SIG-M5 (cell line): ENCODE results near the gene GH1.
"Not testable (repeated sequence)": the region's sequence is repeated elsewhere in the genome, so short reads cannot be mapped to it uniquely, and the experiment has no call there.

ENCODE experiments used
- DNase-seq: peaks from one replicate; lab custom pipeline; 2025; lab: John Stamatoyannopoulos, UW

GH1 gene

DNA sequence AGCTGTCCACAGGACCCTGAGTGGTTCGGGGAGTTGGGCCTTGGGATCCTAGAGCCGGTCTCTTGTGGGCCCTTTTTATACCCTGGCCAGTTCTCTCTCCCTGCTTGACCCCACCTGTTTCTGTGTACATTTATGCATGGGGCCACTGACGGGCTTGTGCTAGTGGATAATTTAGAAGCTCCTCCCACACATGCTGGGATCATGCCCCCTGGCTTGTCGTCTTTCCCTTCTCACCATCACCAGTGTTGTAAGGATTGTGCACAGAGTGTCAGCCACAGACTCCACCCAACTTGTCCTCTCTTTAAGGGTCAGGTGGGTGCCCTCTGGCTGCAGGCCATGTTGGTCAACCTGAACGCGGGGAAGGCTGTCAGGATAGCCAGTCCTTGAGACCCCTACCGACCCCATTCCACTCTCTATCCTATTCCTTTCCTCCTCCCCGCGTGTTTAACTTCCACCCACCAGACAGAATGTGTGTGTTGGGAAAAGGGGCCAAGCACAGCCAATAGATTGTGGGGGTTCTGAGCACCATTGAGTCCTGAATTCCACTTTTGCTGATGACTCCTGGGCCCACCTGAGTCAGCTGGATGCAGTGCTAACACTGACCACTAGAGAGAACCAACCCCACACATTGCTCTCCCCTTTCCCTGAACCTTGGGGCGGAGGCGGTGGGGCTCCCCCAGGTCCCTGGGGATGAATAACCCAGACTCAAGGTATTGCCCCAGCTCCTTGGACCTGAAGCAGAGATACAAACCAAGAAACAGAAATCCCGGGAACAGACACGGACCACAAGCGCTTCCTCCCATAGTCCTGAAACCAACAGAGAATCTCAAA, 21.9 kb downstream of the GH1 start, which contains the start of gene CSH1:
Gene CSH1, minus strand, starts transcription at position 51 of the 831 bp plus-strand sequence. CDS start 63 bp downstream, outside the sequence.
- DNase-seq, result not testable (repeated sequence)

DNA sequence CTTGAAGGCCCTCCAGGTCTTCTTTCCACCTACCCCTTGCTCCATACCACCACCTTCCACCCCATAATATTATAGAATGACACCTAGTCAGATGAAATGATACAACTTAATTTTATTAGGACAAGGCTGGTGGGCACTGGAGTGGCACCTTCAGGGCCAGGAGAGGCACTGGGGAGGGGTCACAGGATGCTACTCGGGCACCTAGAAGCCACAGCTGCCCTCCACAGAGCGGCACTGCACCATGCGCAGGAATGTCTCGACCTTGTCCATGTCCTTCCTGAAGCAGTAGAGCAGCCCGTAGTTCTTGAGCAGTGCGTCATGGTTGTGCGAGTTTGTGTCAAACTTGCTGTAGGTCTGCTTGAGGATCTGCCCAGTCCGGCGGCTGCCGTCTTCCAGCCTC, 23.8 kb downstream of the GH1 start:
- not testable (repeated sequence) for DNase-seq

DNA sequence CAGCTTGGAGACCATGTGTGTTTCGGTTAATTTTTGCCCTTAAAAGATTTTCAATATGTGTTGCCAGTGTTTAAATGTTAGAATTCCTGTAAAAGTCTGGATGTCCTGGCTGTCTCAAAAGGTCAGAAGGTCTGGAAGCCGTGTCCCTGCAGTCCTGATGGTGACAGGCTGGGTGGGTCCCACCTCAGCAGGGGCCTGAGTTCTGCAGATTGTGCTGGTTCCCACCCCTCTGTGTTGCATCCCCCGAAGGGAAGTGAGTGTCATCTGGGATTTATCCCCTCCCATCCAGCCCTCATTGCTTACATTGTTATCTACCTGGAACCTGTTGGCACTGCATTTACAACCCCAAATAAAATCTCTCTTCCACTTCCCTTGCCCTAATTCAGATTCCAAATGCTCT, 24.6 kb downstream of the GH1 start:
- not testable (repeated sequence) for DNase-seq

DNA sequence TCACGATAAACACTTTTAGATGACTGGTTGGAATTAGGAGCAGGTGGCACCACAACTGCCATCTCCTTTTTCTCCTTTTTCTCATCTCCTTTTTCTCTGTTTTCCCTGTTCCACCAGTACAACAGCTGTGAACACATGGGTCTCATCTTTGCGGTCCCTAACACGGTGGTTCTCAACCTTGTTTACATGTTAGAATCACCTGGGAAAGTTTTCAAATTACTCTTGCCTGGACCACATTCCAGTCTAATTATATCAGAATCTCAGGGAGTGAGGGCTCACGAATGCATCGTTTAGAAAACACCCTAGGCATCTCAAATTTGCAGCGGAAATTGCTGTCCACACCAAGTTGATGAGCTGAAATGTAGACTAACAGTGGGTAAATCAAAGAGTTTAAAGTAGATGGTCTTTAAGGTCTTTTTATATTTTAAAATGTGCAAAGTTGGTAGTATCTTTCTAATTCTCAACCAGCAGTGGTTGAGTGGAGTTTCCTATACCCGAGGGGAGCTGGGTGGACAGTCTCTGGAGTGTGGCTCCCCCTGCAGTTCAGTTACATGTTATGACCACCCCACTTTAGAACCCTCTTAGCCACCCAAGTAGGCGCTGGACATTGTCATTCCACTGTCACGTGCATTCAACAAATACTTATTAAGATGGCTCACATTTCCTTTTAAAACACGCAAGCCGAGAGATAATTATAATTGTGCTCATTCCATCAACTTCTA, 26.2 kb downstream of the GH1 start:
- not testable (repeated sequence) for DNase-seq

DNA sequence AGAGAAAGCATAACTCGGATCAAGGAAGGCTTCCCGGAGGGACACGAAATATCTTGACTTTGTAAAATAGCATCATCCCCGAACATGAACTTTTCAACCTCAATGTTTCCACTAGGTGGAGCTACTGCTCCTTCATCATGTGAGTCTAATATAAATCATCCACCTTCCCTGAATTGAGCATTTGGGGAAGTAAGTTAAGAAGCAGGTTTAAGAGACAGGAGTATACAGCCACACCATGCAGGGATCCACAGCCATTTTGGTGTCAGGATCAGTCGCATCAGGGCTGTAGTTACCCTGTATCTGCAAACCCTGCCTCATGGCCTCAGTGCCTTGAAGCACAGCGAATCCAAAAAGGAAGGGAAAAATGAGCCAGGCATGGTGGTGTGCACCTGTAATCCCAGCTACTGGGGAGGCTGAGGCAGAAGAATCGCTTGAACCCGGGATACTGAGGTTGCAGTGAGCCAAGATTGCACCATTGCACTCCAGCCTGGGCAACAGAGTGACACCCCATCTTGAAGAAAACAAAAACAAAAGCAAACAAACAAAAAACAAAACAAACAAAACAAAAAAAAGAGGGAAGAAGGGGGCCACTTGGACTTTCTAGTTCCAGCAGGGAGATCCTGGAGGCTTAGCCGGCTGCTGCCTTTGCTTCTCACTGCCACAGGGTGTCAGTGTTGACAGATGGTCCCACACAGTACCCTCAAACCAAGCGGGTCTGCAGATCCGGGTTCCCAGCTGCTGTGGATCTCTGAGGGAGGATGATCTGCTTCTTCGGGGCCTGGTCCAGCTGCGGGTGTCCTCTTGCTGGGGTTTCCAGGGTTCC, 29.4 kb downstream of the GH1 start:
- DNase-seq, result not testable (repeated sequence)

DNA sequence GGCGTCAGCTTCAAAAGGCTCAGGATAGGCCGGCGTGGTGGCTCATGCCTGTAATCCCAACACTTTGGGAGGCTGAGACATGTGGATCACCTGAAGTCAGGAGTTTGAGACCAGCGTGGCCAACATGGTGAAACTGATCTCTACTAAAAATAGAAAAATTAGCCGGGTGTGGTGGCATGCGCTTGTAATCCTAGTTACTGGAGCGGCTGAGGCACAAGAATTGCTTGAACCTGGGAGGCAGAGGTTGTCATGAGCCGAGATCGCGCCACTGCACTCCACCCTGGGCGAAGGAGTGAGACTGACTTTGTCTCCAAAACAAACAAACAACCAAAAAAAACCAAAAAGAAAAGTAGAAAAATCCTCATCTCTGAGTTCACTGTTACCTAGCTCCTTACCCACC, 33.5 kb downstream of the GH1 start:
- DNase-seq, result not testable (repeated sequence)

DNA sequence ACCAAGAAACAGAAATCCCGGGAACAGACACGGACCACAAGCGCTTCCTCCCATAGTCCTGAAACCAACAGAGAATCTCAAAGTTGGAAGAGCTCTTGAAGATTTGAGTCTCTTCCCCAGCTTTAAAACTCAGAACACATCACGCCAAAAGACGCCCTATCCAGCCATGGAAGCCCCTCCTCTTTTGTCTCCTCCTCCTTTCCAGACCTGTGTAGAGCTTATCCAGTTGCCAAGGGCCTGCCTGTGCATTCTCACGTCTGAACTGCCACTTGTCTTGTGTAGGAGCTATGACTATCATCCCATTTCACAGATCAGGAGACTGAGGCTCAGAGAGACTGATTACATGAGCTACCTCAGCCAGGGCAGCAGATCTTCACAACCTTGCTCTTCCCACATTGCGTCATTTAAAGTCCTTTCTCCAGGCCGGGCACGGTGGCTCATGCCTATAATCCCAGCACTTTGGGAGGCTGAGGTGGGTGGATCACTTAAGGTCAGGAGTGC, 36.0 kb downstream of the GH1 start:
- DNase-seq, result not testable (repeated sequence)

DNA sequence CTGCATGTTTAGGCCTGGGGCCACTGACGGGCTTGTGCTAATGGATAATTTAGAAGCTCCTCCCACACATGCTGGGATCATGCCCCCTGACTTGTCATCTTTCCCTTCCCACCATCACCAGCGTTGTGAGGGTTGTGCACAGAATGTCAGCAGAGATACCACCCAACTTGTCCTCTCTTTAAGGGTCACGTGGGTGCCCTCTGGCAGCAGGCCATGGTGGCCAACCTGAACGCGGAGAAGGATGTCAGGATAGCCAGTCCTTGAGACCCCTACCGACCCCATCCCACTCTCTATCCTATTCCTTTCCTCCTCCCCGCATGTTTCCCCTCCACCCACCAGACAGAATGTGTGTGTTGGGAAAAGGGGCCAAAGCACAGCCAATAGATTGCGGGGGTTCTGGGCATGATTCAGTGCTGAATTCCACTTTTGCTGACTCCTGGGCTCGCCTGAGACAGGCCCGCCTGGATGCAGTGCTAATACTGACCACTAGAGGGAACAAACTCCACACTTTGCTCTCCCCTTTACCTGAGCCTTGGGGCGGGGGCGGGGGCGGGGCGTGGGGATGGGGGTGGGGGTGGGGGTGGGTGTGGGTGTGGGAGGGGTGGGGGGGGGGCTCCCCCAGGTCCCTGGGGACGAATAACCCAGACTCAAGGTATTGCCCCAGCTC, 36.6 kb downstream of the GH1 start, which contains the start of gene GH2:
Gene GH2, minus strand, starts transcription at position 10 of the 667 bp plus-strand sequence. CDS start 143 bp downstream, outside the sequence.
- DNase-seq, result no peak

DNA sequence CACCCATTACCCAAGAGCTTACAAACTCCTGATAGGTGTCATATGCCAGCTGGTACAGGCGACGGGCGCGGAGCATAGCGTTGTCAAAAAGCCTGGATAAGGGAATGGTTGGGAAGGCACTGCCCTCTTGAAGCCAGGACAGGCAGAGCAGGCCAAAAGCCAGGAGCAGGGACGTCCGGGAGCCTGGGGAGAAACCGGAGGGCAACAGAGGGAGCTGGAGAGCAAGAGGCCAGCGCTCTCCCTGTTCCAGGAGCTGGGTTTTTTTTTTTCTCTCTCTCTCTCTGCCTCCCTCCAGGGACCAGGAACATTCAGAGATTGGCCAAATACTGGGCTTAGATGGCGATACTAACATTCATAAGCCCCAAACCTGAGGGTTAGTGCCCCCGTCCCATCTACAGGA, 37.3 kb downstream of the GH1 start:
- not testable (repeated sequence) for DNase-seq

DNA sequence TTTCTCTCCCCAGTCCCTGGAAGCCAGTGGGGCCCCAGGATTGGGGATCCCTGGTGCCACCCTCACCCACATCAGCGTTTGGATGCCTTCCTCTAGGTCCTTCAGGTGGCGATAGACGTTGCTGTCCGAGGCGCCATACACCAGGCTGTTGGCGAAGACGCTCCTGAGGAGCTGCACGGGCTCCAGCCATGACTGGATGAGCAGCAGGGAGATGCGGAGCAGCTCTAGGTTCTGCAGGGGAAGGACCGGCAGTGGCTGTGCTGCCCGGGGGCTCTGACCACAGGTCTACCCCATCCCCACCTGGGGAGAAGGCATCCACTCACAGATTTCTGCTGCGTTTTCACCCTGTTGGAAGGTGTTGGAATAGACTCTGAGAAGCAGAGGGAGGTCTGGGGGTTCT, 37.9 kb downstream of the GH1 start:
- DNase-seq, result no peak

DNA sequence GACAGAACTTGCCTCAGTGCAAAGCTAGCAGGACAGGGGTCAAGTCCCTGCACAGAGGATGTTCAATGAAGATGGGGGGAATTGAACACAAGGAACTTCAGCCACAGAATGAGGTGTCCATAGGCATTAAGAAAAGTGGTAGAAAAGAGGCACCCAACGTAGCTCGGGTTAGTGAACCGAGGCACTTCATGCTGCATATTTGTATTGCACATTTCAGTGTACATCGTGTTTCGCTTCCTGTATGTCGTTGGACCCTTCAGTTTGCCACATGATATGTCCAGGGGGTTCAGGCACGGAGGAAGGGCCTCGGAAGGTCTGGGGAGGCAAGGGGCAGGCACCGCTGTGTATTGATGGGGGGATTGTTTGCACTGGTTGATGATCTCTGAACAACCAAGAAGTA, 40.2 kb downstream of the GH1 start:
- DNase-seq, result not testable (repeated sequence)

DNA sequence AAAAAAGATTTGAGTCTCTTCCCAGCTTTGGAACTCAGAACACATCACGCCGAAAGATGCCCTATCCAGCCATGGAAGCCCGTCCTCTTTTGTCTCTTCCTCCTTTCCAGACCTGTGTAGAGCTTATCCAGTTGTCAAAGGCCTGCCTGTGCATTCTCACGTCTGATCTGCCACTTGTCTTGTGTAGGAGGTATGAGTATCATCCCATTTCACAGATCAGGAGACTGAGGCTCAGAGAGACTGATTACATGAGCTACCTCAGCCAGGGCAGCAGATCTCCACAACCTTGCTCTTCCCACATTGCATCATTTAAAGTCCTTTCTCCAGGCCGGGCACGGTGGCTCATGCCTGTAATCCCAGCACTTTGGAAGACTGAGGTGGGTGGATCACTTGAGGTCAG, 43.9 kb downstream of the GH1 start:
- DNase-seq, result not testable (repeated sequence)

DNA sequence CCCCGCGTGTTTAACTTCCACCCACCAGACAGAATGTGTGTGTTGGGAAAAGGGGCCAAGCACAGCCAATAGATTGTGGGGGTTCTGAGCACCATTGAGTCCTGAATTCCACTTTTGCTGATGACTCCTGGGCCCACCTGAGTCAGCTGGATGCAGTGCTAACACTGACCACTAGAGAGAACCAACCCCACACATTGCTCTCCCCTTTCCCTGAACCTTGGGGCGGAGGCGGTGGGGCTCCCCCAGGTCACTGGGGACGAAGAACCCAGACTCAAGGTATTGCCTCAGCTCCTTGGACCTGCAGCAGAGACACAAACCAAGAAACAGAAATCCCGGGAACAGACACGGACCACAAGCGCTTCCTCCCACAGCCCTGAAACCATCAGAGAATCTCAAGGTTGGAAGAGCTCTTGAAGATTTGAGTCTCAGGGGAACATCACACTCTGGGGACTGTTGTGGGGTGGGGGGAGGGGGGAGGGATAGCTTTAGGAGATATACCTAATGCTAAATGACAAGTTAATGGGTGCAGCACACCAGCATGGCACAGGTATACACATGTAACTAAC, 44.5 kb downstream of the GH1 start:
- not testable (repeated sequence) for DNase-seq

DNA sequence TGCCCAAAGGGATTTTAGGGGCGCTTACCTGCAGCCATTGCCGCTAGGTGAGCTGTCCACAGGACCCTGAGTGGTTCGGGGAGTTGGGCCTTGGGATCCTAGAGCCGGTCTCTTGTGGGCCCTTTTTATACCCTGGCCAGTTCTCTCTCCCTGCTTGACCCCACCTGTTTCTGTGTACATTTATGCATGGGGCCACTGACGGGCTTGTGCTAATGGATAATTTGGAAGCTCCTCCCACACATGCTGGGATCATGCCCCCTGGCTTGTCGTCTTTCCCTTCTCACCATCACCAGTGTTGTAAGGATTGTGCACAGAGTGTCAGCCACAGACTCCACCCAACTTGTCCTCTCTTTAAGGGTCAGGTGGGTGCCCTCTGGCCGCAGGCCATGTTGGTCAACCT, 45.1 kb downstream of the GH1 start, which contains the start of gene CSH2:
Gene CSH2, minus strand, starts transcription at position 101 of the 400 bp plus-strand sequence. Its CDS starts 63 bp downstream, at position 38.
- DNase-seq, result not testable (repeated sequence)

DNA sequence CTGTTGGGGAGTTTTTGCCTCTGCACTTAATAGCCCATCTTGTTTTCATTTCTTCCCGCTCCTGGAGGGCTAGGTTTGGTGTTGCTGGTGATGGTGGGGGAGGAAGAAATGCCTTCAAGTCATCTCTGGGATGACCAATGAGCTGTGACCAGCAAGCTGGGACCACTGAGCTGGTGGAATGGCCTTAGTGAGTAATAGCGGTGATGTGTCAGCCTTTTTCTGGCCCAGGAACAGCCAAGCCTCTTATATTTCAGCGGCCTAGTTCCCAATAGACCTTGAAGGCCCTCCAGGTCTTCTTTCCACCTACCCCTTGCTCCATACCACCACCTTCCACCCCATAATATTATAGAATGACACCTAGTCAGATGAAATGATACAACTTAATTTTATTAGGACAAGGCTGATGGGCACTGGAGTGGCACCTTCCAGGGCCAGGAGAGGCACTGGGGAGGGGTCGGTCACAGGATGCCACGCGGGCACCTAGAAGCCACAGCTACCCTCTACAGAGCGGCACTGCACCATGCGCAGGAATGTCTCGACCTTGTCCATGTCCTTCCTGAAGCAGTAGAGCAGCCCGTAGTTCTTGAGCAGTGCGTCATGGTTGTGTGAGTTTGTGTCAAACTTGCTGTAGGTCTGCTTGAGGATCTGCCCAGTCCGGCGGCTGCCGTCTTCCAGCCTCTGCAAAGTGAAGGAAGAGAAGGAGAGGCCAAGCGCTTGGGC, 46.8 kb downstream of the GH1 start:
- DNase-seq, result not testable (repeated sequence)

DNA sequence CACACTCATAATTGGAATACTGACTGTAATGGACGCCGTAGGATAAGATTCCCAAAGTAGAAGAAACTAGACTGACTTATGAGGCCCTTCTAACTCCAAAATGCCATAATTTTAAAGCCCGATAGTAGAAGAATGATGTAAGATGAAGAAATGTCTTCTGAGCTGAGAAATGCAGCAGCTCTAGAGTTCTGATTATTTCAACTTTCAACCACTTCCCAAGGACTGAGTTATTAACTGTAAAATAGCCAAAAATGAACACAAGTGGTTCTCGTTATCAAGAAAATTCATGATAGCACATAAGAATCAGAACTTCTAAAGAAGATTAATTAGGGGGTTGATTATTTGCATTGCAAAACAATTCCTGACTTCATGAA, 48.4 kb downstream of the GH1 start:
- not testable (repeated sequence) for DNase-seq

DNA sequence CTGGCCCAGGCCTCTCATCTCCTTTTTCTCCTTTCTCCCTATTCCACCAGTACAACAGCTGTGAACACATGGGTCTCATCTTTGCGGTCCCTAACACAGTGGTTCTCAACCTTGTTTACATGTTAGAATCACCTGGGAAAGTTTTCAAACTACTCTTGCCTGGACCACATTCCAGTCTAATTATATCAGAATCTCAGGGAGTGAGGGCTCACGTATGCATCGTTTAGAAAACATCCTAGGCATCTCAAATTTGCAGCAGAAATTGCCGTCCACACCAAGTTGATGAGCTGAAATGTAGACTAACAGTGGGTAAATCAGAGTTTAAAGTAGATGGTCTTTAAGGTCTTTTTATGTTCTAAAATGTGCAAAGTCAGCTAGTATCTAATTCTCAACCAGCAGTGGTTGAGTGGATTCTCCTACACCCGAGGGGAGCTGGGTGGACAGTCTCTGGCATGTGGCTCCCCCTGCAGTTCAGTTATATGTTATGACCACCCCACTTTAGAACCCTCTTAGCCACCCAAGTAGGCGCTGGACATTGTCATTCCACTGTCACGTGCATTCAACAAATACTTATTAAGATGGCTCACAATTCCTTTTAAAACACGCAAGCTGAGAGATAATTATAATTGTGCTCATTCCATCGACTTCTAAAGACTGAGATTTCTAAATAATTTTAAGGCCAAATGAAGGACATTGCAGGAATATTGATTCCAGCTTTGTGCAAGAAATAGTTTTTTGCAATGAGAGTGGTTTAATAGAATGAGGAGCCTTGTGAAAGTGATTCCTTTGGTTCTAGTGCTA, 48.9 kb downstream of the GH1 start:
- DNase-seq, result not testable (repeated sequence)
